ENCODE results near the gene CD33. TPM values are rescaled to one million over a fixed set of nuclear protein-coding genes. Genes with fewer than 3 reads are reported as not detected.

Gene CD33
- total RNA-seq, 2 experiments from 2014 or later = not detected

GRCh38 chr19:51274049-51274770, 49.3 kb downstream of the CD33 start:
- no peak overlapping the region for H3K4me2 ChIP-seq (ENCODE audit: low read length)
- BruUV-seq (replicated peaks) = no TSS peak
- H3K79me2 ChIP-seq (ENCODE audit: insufficient read depth, low read depth, low read length) = no peaks in the 10 kb centered on the region
- TF ChIP-seq CTCF (conservative IDR thresholded peaks at IDR 0.05; ENCODE audit: low read length) (no peak), EZH2phosphoT487 (IDR thresholded peaks at IDR 0.05; ENCODE audit: borderline replicate concordance, low read depth, low read length) (no peak)
- no peak overlapping the region for H2AFZ ChIP-seq (ENCODE audit: low read length)
- no peak overlapping the region for H3K27ac ChIP-seq (ENCODE audit: low read depth, low read length, poor library complexity, severe bottlenecking)
- no peaks in the 10 kb centered on the region for H4K20me1 ChIP-seq (ENCODE audit: insufficient read depth, low read length)
- H3K9me2 ChIP-seq (ENCODE audit: insufficient read depth, low read length) = no peaks in the 10 kb centered on the region
- no peak for DNase-seq (ENCODE audit: low spot score)
- no peak overlapping the region for H3K4me3 ChIP-seq (ENCODE audit: low read depth, low read length, poor library complexity, severe bottlenecking)
- no peaks in the 10 kb centered on the region for H3K9me3 ChIP-seq (ENCODE audit: low read length)
- no peaks in the 10 kb centered on the region for H3K4me1 ChIP-seq (ENCODE audit: insufficient read depth, low read length, poor library complexity, severe bottlenecking)
- intact Hi-C loops (cut with micrococcal nuclease; ENCODE audit: unreplicated experiment) = no loop called here
- no peaks in the 10 kb centered on the region for H3K36me3 ChIP-seq (ENCODE audit: insufficient read depth, low read length)
- CTCF ChIA-PET (ENCODE audit: unreplicated experiment) = no interaction called here
- POLR2A ChIA-PET = no interaction called here

GRCh38 chr19:51277112-51277511, 52.2 kb downstream of the CD33 start:
- TF ChIP-seq EZH2phosphoT487 (IDR thresholded peaks at IDR 0.05; ENCODE audit: borderline replicate concordance, low read depth, low read length) = no peak
- TF ChIP-seq CTCF (conservative IDR thresholded peaks at IDR 0.05; ENCODE audit: low read length) = no peak
- intact Hi-C loops (cut with micrococcal nuclease; ENCODE audit: unreplicated experiment) = no loop called here
- H3K36me3 ChIP-seq (ENCODE audit: insufficient read depth, low read length) = no peaks in the 10 kb centered on the region
- no peaks in the 10 kb centered on the region for H3K9me3 ChIP-seq (ENCODE audit: low read length)
- no peak for DNase-seq (ENCODE audit: low spot score)
- H3K9me2 ChIP-seq (ENCODE audit: insufficient read depth, low read length) = no peaks in the 10 kb centered on the region
- BruUV-seq (replicated peaks) = no TSS peak
- H3K4me2 ChIP-seq (ENCODE audit: low read length) = no peak overlapping the region
- POLR2A ChIA-PET = interaction anchor here (0.6 kb wide), 1 partner anchor 143 kb away, joined by 3 read pairs; no protein-coding TSS in a partner anchor
- H3K79me2 ChIP-seq (ENCODE audit: insufficient read depth, low read depth, low read length) = no peaks in the 10 kb centered on the region
- CTCF ChIA-PET (ENCODE audit: unreplicated experiment) = no interaction called here
- H3K27ac ChIP-seq (ENCODE audit: low read depth, low read length, poor library complexity, severe bottlenecking) = no peak overlapping the region
- H3K4me1 ChIP-seq (ENCODE audit: insufficient read depth, low read length, poor library complexity, severe bottlenecking) = no peaks in the 10 kb centered on the region
- H2AFZ ChIP-seq (ENCODE audit: low read length) = no peak overlapping the region
- no peaks in the 10 kb centered on the region for H4K20me1 ChIP-seq (ENCODE audit: insufficient read depth, low read length)
- H3K4me3 ChIP-seq (ENCODE audit: low read depth, low read length, poor library complexity, severe bottlenecking) = no peak overlapping the region

GRCh38 chr19:51282335-51282734, 57.5 kb downstream of the CD33 start:
- DNase-seq (ENCODE audit: low spot score) = no peak
- BruUV-seq (replicated peaks) = no TSS peak
- Histone ChIP-seq H3K27ac (ENCODE audit: low read depth, low read length, poor library complexity, severe bottlenecking) (no peak overlapping the region), H3K4me1 (ENCODE audit: insufficient read depth, low read length, poor library complexity, severe bottlenecking) (no peaks in the 10 kb centered on the region), H3K9me3 (ENCODE audit: low read length) (no peaks in the 10 kb centered on the region), H3K79me2 (ENCODE audit: insufficient read depth, low read depth, low read length) (no peaks in the 10 kb centered on the region), H3K4me3 (ENCODE audit: low read depth, low read length, poor library complexity, severe bottlenecking) (no peak overlapping the region), H3K9me2 (ENCODE audit: insufficient read depth, low read length) (no peaks in the 10 kb centered on the region), H2AFZ (ENCODE audit: low read length) (no peak overlapping the region), H4K20me1 (ENCODE audit: insufficient read depth, low read length) (no peaks in the 10 kb centered on the region), H3K36me3 (ENCODE audit: insufficient read depth, low read length) (no peaks in the 10 kb centered on the region), H3K4me2 (ENCODE audit: low read length) (no peak overlapping the region)
- TF ChIP-seq EZH2phosphoT487 (IDR thresholded peaks at IDR 0.05; ENCODE audit: borderline replicate concordance, low read depth, low read length) = no peak
- TF ChIP-seq CTCF (conservative IDR thresholded peaks at IDR 0.05; ENCODE audit: low read length) = no peak
- ChIA-PET CTCF (ENCODE audit: unreplicated experiment) (no interaction called here), POLR2A (no interaction called here)
- intact Hi-C loops (cut with micrococcal nuclease; ENCODE audit: unreplicated experiment) = no loop called here

All from OCI-LY7 (cell line).